ENCODE measurements around the gene CASP8AP2. TPM values are rescaled to one million over a fixed set of nuclear protein-coding genes. Genes with fewer than 3 reads are reported as not detected.
A peak's percentile ranks its signal among the peaks of the same experiment; 100 is the strongest.

Gene CASP8AP2
- total RNA-seq, 2 experiments from 2014 or later: 33.3 to 33.6 TPM

GRCh38 chr6:89793586-89793985, 36.1 kb upstream of the CASP8AP2 start:
- Mint-ChIP-seq H3K4me1 (ENCODE audit: low read depth) (peaks cover 24% of the 10 kb centered on the region), H3K4me3 (no peak overlapping the region), H3K36me3 (ENCODE audit: low read depth) (peaks cover 56% of the 10 kb centered on the region), H3K27me3 (no peaks in the 10 kb centered on the region), H3K27ac (peak overlapping the region; percentile 90), H3K9me3 (no peaks in the 10 kb centered on the region)
- ChIA-PET POLR2A (interaction anchor here (1.2 to 2.9 kb wide), 2 partner anchors 12 to 20 kb away, joined by 3 to 12 read pairs; no protein-coding TSS in a partner anchor), CTCF (interaction anchor here (0.8 to 2.3 kb wide), 7 partner anchors 15 to 686 kb away, joined by 3 to 7 read pairs (median 3); partner anchors contain the start of gene MDN1)
- ATAC-seq: no peak
- intact Hi-C loops (cut with micrococcal nuclease): no loop called here
- TF ChIP-seq CTCF (IDR thresholded peaks at IDR 0.05): no peak
- DNase-seq: no peak

GRCh38 chr6:89794324-89794723, 35.4 kb upstream of the CASP8AP2 start:
- Mint-ChIP-seq H3K27ac (peak overlapping the region; percentile 90), H3K4me3 (peak overlapping the region; percentile 50), H3K4me1 (ENCODE audit: low read depth) (peaks cover 24% of the 10 kb centered on the region), H3K36me3 (ENCODE audit: low read depth) (peaks cover 56% of the 10 kb centered on the region), H3K27me3 (no peaks in the 10 kb centered on the region), H3K9me3 (no peaks in the 10 kb centered on the region)
- TF ChIP-seq CTCF (IDR thresholded peaks at IDR 0.05): no peak
- ChIA-PET POLR2A (interaction anchor here (2.9 kb wide), 1 partner anchor 11 kb away, joined by 12 read pairs; no protein-coding TSS in a partner anchor), CTCF (interaction anchor here (2.3 kb wide), 1 partner anchor 26 kb away, joined by 7 read pairs; the partner anchor contains the start of gene MDN1)
- ATAC-seq (peak; percentile 88), DNase-seq (peak; percentile 39)
- intact Hi-C loops (cut with micrococcal nuclease): no loop called here

- ATAC-seq: no peak
- ChIA-PET CTCF (no interaction called here), POLR2A (interaction anchor here (1.0 kb wide), 1 partner anchor 22 kb away, joined by 3 read pairs; no protein-coding TSS in a partner anchor)
- Mint-ChIP-seq H3K9me3 (no peaks in the 10 kb centered on the region), H3K4me3 (no peak overlapping the region), H3K4me1 (ENCODE audit: low read depth) (peaks cover 27% of the 10 kb centered on the region), H3K36me3 (ENCODE audit: low read depth) (peaks cover 55% of the 10 kb centered on the region), H3K27me3 (no peaks in the 10 kb centered on the region), H3K27ac (no peak overlapping the region)
- TF ChIP-seq CTCF (IDR thresholded peaks at IDR 0.05): no peak
- DNase-seq: no peak
- intact Hi-C loops (cut with micrococcal nuclease): no loop called here
Observed at GRCh38 chr6:89797317-89797716, 32.4 kb upstream of the CASP8AP2 start.

GRCh38 chr6:89799096-89799495, 30.6 kb upstream of the CASP8AP2 start:
- H3K4me3 Mint-ChIP-seq: no peak overlapping the region
- POLR2A ChIA-PET: interaction anchor here (0.7 to 1.3 kb wide), 3 partner anchors 21 to 31 kb away, joined by 3 to 4 read pairs (median 3); partner anchors contain the start of genes CASP8AP2 and MDN1
- TF ChIP-seq CTCF (IDR thresholded peaks at IDR 0.05): no peak
- intact Hi-C loops (cut with micrococcal nuclease): no loop called here
- CTCF ChIA-PET: no interaction called here
- DNase-seq: no peak
- H3K4me1 Mint-ChIP-seq (ENCODE audit: low read depth): peaks cover 16% of the 10 kb centered on the region
- H3K9me3 Mint-ChIP-seq: no peaks in the 10 kb centered on the region
- H3K27me3 Mint-ChIP-seq: no peaks in the 10 kb centered on the region
- H3K36me3 Mint-ChIP-seq (ENCODE audit: low read depth): peaks cover 46% of the 10 kb centered on the region
- H3K27ac Mint-ChIP-seq: no peak overlapping the region
- ATAC-seq: no peak

- intact Hi-C loops (cut with micrococcal nuclease): no loop called here
- no peak for ATAC-seq
- H3K9me3 Mint-ChIP-seq: no peaks in the 10 kb centered on the region
- H3K4me1 Mint-ChIP-seq (ENCODE audit: low read depth): peaks cover 11% of the 10 kb centered on the region
- H3K27ac Mint-ChIP-seq: peak overlapping the region; percentile 1
- H3K36me3 Mint-ChIP-seq (ENCODE audit: low read depth): peaks cover 39% of the 10 kb centered on the region
- ChIA-PET POLR2A (interaction anchor here (0.7 to 1.3 kb wide), 3 partner anchors 12 to 29 kb away, joined by 3 to 4 read pairs (median 3); partner anchors contain the start of gene MDN1), CTCF (interaction anchor here (1.0 kb wide), 1 partner anchor 138 kb away, joined by 3 read pairs; no protein-coding TSS in a partner anchor)
- TF ChIP-seq CTCF (IDR thresholded peaks at IDR 0.05): no peak
- DNase-seq: no peak
- no peaks in the 10 kb centered on the region for H3K27me3 Mint-ChIP-seq
- H3K4me3 Mint-ChIP-seq: no peak overlapping the region
Observed at GRCh38 chr6:89799756-89800155, 29.9 kb upstream of the CASP8AP2 start.
